HFFc6 (cell line): ENCODE results near the gene SLC22A16. TPM values are rescaled to one million over a fixed set of nuclear protein-coding genes. Genes with fewer than 3 reads are reported as not detected.
"Not testable (repeated sequence)": the region's sequence is repeated elsewhere in the genome, so short reads cannot be mapped to it uniquely, and the experiment has no call there.

Source experiments
- DNase-seq: peaks from one replicate; pipeline ENCODE4 v3.0.0-alpha.2; 2018
- H3K27ac Mint-ChIP-seq: 2 replicates; pipeline ENCODE4 v1.8.0; 2020; ENCODE audit warnings: mild to moderate bottlenecking, mixed read lengths
- H3K27me3 Mint-ChIP-seq: 2 replicates; pipeline ENCODE4 v1.8.0; 2021; ENCODE audit warnings: mild to moderate bottlenecking, moderate library complexity, mixed read lengths; ENCODE audit not compliant: insufficient read depth
- H3K36me3 Mint-ChIP-seq: 2 replicates; pipeline ENCODE4 v1.8.0; 2021; ENCODE audit warnings: low read depth, mixed read lengths
- H3K4me1 Mint-ChIP-seq: 2 replicates; pipeline ENCODE4 v1.8.0; 2020; ENCODE audit warnings: low read depth, mixed read lengths
- H3K4me3 Mint-ChIP-seq: 2 replicates; pipeline ENCODE4 v1.8.0; 2020; ENCODE audit warnings: mild to moderate bottlenecking, moderate library complexity, mixed read lengths
- H3K9me3 Mint-ChIP-seq: 2 replicates; pipeline ENCODE4 v1.8.0; 2020; ENCODE audit warnings: mild to moderate bottlenecking, mixed read lengths
- CTCF ChIP-seq: fragments of 200-600 bp; sonication (generic); IDR thresholded peaks from 2 replicates; pipeline ENCODE4 v1.5.0; 2021; ENCODE audit warnings: antibody characterized with exemption, mild to moderate bottlenecking
- total RNA-seq, 6 experiments: library from RNA; stranded (reverse); fragmentation: NEBNext Ultra II Directional; extraction: Animal tissue kit (Norgen Biotek cat#: 25700); gene quantifications; 2 replicates in 1 of 6; 3 replicates in 5 of 6; pipeline ENCODE4 v1.2.3, GENCODE V29; 2021

The SLC22A16 gene
- total RNA-seq, 6 experiments from 2014 or later: not detected

- H3K4me1 Mint-ChIP-seq: peaks cover 55% of the 10 kb centered on the region
Measured at GRCh38 chr6:110512991-110513390, 36.6 kb upstream of the SLC22A16 start.

GRCh38 chr6:110512549-110512948 lies 36.1 kb upstream of the SLC22A16 start:
- Mint-ChIP-seq H3K4me1 (peaks cover 50% of the 10 kb centered on the region), H3K36me3 (peaks cover 16% of the 10 kb centered on the region; the same call in 1 of the 2 replicates)
- not testable (repeated sequence) for H3K4me3 Mint-ChIP-seq, H3K27ac Mint-ChIP-seq, DNase-seq, H3K9me3 Mint-ChIP-seq, H3K27me3 Mint-ChIP-seq

More at GRCh38 chr6:110512991-110513390, 36.6 kb upstream of the SLC22A16 start:
- Mint-ChIP-seq H3K27ac (no peak overlapping the region), H3K9me3 (no peaks in the 10 kb centered on the region), H3K4me3 (no peak overlapping the region), H3K27me3 (peaks cover 5% of the 10 kb centered on the region; the same call in 1 of the 2 replicates), H3K36me3 (peaks cover 16% of the 10 kb centered on the region; the same call in 1 of the 2 replicates)
- DNase-seq: no peak
- TF ChIP-seq CTCF: no peak

GRCh38 chr6:110511401-110511800 lies 35.0 kb upstream of the SLC22A16 start:
- Mint-ChIP-seq H3K36me3 (peaks cover 19% of the 10 kb centered on the region), H3K4me1 (peaks cover 42% of the 10 kb centered on the region), H3K9me3 (peaks cover 2% of the 10 kb centered on the region; the same call in 1 of the 2 replicates), H3K4me3 (no peak overlapping the region), H3K27me3 (peaks cover 5% of the 10 kb centered on the region; the same call in 1 of the 2 replicates), H3K27ac (no peak overlapping the region)
- TF ChIP-seq CTCF: no peak
- DNase-seq: no peak

GRCh38 chr6:110509617-110510241 lies 33.3 kb upstream of the SLC22A16 start:
- DNase-seq: peak; percentile 97

GRCh38 chr6:110504891-110505290 lies 28.5 kb upstream of the SLC22A16 start:
- H3K9me3 Mint-ChIP-seq, H3K4me3 Mint-ChIP-seq, H3K27ac Mint-ChIP-seq, DNase-seq: not testable (repeated sequence)
- Mint-ChIP-seq H3K4me1 (peaks cover 17% of the 10 kb centered on the region), H3K27me3 (peaks cover 14% of the 10 kb centered on the region), H3K36me3 (peaks cover 19% of the 10 kb centered on the region)

More at GRCh38 chr6:110509617-110510241, 33.3 kb upstream of the SLC22A16 start:
- TF ChIP-seq CTCF: no peak
- Mint-ChIP-seq H3K4me1 (peaks cover 39% of the 10 kb centered on the region), H3K27me3 (peaks cover 5% of the 10 kb centered on the region), H3K4me3 (peak overlapping the region; percentile 47; the same call in 1 of the 2 replicates), H3K9me3 (peaks cover 9% of the 10 kb centered on the region; the same call in 1 of the 2 replicates), H3K27ac (peak overlapping the region; percentile 88), H3K36me3 (peaks cover 25% of the 10 kb centered on the region)

GRCh38 chr6:110495949-110496348 lies 19.5 kb upstream of the SLC22A16 start:
- H3K27ac Mint-ChIP-seq: no peak overlapping the region

More at GRCh38 chr6:110495949-110496348, 19.5 kb upstream of the SLC22A16 start:
- TF ChIP-seq CTCF: no peak
- no peak overlapping the region for H3K4me3 Mint-ChIP-seq
- peaks cover 17% of the 10 kb centered on the region for H3K27me3 Mint-ChIP-seq
- peaks cover 3% of the 10 kb centered on the region; the same call in 1 of the 2 replicates for H3K36me3 Mint-ChIP-seq
- H3K4me1 Mint-ChIP-seq: peaks cover 12% of the 10 kb centered on the region
- H3K9me3 Mint-ChIP-seq: no peaks in the 10 kb centered on the region
- DNase-seq: no peak
